GM21515 (cell line): ENCODE results near the gene FILIP1.
"Not testable (repeated sequence)": the region's sequence is repeated elsewhere in the genome, so short reads cannot be mapped to it uniquely, and the experiment has no call there.

Experiments used
- ATAC-seq: cut with Tn5 transposase; IDR thresholded peaks from one replicate; pipeline ENCODE4 v1.9.1; 2021; ENCODE audit not compliant: unreplicated experiment

Gene FILIP1

DNA sequence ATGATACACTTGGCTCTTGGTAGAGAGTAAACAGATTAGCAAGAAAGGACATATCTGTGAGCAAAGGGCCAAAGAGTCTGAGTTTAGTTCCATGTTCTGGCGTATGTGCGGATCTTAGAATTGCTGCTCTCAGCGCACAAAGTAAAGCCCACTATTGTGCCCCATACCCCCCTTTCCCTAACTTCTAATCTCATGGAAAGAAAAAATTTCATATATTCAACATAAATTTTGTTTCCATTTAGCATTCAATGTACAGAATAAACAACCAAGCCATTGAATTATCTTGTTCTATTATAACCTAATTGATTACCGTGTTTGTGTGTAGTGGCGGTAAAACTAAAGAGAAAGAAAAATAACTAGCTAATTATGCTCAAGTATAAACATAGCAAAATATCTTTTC is 30.5 kb downstream of the FILIP1 start:
- ATAC-seq: no peak

DNA sequence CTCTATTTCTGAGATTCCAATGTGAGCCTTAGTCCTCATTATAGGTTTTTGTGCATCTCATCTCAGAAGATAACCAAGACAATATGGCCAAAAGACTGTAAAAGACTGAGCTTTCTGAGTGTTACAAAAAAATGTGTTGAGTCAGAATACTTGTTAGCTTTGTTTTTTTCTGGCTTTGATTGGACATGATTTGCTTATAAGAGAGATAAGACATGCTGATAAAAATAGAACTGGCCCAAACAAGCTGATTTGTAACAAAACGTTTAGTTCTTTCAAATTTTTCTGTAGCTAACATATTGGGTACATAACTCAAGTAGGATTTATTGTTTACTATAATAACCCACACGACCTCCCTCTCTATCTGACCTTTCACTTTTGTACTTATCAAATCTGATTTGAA is 32.9 kb downstream of the FILIP1 start:
- ATAC-seq: no peak

DNA sequence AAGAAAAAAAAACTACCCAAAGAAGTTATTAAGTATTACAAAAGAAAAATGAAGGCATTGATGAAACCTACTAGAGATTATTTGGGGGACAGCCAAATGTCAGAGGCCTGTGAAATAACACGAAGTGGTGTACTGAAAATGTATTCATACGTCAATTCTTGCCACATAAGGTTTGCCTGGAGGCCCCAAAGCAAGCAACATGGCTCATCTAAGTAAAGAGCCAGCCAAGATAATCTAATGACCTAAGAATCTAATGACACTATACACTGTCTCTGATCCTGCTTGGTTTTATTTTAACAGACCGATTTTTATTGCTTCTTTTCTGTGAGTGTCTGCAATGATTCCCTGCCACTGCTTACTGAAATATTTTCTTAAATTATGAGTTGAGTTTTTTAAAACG is 34.7 kb downstream of the FILIP1 start:
- ATAC-seq: no peak

DNA sequence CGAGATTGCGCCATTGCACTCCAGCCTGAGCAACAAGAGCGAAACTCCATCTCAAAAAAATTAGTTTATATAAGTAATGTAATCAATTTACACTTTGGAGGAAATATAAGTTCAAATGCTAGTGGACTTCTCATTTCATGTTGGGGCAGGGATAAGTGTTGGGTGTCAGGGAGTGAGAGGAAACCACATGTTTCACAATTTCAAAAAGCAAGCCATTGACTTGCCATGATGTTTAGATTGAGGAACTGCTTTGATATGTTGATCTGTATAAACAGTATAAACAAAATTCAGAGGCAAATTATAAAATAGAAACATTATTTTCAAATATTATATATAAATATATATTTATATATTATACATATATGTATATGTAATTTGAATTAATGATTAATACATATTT is 42.7 kb downstream of the FILIP1 start:
- ATAC-seq: no peak

DNA sequence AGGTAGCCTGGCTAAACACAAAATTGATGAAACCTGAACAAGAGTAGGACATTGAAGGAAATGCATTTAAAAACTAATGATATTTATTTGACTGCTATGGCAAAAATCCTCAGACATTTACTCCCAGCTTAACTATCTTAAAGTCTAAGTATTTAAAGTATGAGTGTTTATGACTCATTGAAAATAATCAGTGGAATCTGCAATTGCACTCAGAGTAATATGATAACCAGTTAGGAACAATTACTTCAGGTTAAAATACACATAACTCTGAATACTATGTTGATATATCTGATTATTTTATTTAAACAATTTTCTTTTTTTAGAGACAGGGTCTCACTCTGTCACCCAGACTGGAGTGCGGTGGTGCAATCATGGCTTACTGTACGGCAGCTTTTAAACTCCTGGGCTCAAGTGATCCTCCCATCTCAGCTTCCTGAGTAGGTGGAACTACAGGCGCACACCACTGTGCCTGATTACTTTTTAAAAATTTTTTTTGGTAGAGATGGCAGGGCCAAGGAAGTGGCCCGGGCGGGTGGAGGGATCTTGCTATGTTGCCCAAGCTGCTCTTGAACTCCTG is 43.9 kb downstream of the FILIP1 start:
- ATAC-seq: no peak

DNA sequence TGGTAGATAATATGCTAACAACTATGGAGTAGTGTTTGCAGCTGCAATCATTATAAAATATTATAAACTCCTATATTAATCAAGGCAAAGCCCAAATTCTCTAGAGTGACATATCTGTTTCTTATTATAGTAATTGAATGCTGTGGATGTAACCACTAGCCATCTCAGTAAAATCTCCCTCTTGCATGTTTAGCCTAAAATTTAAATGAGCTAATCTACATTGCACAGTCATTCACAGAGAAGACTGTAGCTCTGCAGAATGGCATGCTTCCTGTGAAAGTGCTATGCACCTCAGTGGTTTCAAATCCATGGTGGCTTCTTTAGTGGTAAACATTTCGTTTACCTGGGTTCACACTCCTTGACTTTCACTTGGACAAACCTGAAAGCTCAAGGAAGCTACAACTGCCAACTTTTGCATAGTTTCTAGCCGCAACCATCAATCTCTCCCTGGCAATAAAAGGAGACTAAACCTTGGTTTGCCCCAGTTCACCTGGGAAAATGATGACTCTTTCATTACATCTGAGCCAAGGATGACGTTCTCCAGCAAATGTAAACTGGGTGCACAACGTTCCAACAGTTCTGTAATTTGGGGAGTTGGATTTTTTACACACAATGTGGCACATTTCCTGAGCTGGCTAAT is 47.2 kb downstream of the FILIP1 start:
- no peak for ATAC-seq

DNA sequence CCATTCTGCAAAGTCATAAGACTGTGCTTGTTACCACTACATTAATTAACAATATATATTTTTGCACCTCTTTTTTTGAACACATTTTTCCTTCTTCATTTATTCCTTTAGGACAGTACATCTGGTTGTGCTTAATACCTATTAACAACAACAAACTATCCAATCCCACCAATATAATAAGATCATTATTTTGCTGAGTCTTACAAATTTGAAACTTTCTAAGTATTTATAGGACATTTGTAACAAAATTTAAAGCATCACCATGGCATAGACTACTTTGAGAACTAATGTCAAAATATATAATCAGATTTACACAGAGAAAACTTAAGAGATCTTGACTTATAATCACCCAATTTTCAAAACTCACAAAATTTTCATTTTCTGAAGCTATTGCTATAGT is 47.9 kb downstream of the FILIP1 start:
- ATAC-seq: no peak

DNA sequence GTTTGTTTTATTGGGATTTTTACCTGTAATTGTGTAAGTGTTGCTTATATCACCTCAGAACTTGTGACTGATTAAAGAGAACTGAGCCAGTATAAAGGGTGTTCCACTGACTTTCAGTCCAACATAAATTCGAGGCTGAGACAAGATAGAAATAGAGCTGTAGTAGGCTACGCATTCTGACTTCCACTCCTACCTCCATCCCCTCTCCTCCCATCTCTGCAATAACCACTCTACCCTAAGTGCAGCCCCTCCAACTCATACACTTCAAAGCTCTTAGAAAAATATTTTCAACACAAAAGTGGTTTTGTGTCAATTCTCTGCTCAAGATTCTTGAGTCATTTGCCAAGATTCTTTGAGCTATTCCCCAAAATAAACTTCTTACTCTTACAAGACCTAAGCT is 48.7 kb downstream of the FILIP1 start:
- ATAC-seq: no peak

DNA sequence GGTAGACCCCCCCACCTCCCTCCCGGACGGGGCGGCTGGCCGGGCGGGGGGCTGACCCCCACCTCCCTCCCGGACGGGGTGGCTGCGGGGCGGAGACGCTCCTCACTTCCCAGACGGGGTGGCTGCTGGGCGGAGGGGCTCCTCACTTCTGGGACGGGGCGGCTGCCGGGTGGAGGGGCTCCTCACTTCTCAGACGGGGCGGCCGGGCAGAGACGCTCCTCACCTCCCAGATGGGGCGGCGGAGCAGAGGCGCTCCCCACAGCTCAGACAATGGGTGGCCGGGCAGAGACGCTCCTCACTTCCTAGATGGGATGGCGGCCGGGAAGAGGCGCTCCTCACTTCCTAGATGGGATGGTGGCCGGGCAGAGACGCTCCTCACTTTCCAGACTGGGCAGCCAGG is 51.7 kb downstream of the FILIP1 start:
- ATAC-seq: not testable (repeated sequence)

DNA sequence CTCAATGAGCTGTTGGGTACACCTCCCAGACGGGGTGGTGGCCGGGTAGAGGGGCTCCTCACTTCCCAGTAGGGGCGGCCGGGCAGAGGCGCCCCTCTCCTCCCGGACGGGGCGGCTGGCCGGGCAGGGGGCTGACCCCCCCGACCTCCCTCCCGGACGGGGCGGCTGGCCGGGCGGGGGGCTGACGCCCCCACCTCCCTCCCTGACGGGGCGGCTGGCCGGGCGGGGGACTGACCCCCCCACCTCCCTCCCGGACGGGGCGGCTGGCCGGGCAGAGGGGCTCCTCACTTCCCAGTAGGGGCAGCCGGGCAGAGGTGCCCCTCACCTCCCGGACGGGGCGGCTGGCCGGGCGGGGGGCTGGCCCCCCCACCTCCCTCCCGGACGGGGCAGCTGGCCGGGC is 52.1 kb downstream of the FILIP1 start:
- ATAC-seq: not testable (repeated sequence)

DNA sequence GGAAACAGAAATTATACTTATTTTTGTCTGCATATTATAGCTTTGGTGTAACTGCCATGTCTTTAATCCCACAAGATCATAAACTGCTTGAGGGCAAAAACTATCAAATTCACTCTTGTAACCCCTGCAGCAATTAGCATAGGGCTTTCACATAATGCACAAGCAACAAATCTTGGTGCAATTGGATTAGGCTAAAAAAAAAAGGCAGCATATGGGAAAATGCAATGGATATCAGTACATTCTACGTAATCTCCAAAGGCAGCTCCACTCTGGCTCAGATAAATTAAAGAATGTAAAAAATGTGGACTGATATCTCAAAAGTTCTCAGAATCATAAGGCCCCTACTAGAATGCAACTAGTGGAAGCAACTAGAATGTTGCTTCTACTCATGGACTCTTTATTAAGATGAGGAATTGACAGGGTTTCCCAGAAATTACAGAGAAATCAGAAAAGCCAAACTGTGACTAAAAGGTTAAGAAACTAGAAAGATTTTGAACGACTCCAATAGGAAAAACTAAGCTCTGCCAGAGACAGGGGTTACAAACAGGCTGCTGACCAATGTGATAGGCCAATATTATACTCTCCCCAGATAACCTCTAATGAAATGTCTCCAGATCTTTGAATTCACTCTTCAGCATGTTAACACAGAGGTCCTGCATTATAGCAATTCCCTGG is 55.0 kb downstream of the FILIP1 start:
- ATAC-seq: no peak

DNA sequence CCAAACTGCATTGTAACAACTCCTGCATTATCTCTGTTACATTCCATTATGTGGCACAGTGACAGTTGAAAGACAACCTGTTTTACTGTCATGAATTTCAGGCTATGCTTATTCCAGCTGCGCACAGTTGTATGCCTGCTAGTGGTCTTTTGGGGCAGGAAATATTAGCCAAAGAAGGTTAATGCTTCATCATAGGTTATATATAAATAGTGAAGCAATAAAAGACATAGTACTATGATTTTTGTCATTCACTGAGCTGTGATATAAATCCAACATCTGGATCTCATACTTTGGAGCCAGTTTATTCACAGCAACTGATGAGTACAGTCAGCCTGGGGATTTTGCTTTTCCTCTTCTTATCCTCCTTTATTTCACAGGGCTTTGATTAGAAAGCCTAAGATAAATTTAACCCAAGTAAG is 55.6 kb downstream of the FILIP1 start:
- ATAC-seq: no peak

DNA sequence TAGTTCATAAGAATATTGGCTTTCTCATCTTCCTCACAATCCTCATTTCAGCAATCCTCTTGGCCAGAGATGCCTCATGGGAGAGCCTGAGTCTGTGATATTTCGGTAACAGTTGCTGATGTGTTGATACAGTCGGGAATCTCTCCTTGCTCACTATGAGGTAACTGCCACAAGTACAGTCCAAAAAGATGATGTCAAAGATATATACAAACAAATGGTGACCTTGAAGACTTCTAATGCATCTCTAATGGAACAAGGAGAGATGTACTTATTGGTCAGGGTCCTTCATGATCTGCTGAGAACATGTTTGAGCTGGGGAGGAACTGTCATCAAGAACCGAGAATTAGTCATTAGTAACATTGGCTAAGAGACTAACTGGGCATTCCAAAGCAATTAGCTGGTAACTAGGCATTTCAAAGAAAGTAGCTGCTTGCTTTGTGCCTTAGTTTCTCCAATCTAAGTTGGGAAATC is 56.1 kb downstream of the FILIP1 start:
- ATAC-seq: no peak

DNA sequence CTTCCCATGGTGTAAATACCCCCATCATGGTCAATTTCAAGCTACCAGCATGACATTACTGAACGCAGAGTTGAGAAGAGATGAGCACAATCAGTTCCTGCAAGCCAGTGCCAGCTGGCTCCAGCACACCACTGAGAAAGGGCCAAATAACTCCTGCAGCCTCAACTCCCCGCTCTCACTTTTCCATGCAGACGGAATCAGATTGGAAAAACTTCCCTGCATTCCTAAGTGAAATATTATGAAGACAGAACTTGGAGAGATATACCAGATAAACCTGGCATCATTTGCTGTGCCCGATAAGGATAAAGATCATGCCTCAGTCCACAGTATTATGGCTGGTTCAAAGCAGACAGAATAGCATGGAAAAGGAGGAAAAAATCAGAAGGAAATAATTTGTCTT is 56.7 kb downstream of the FILIP1 start:
- no peak for ATAC-seq

DNA sequence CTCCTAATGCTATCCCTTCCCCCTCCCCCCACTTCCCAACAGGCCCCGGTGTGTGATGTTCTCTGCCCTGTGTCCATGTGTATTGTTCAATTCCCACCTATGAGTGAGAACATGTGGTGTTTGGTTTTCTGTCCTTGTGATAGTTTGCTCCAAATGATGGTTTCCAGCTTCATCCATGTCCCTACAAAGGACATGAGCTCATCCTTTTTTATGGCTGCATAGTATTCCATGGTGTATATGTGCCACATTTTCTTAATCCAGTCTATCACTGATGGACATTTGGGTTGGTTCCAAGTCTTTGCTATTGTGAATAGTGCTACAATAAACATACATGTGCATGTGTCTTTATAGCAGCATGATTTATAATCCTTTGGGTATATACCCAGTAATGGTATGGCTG is 60.8 kb downstream of the FILIP1 start:
- ATAC-seq: not testable (repeated sequence)

DNA sequence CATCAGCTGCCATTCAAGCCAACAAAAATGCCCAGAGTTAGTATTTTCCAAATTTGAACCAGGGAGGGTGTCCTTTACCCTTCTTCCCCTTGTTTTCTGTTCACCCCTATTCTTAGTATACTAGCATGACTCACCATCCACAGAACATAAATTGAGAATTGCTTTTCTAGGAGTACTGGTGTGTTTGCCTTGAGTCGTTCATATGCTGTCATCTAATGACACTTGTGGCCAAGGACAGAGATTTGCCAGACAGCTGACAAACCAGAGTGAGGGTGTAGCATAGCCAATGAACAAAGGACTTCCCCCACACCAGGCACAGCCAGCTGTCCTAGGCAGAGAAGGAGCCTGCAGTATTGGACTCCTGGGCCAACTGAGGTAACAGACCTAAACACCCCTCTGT is 62.2 kb downstream of the FILIP1 start:
- ATAC-seq: no peak

DNA sequence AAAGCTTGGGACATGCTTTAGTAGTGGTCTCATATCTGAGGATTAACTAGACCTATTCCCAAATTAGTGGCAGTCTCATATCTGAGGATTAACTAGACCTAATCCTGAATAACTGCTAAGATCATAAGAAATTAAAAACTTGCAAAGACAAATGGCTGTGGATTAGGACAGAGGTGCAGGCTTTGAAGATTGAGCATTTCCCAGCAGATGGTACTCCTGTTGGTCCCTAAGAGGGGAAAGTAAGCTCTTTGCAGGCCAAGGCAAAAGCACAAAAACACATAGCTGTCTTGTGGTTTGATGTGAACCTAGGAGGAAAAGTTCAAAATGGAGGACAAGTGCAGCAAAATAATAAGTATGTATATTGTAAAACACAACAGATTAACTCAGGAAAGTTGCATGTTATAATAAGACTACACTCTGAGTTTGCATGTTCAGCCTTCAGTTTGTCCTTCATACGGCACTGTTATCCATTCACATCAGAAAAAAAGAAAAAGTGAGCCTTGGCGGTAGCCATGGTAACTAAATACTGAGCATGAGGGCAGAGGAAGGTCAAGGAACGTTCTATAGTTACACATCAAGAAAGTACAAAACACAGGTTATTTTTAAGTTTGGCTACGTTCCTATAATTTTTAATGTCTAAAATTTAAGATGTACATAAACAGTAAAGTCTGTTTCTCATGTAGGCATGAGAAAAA is 62.8 kb downstream of the FILIP1 start:
- ATAC-seq: no peak

DNA sequence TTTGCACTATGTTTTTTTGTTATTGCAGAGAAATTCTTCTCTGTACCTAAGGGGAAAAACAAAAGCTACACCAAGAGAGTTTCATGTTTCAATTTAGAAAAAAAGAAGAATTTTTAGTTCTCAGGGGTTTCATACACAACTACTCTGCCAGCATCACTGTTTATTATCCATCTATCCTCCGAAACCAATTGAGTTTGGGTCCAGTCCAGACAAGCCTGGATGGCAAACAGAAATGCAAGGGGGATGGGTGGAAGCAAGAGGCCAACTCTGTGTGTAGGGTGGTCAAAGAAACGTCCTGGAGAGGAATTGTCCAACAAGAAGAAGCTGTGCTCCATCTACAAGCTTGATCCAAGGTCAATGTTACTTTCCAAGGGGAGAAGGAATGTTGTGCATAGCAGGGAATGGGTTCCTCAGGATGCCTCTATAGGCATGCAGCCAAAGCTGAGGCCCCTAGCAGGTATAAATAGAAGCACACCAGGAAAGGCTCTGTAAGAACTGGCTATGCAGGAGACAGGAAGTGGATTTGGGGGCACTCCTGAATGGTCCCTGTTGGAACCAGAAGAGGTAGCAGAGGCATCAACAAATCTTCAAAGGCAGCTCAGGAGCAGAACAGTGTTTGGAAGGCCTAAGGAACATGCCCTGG is 64.4 kb downstream of the FILIP1 start:
- no peak for ATAC-seq

DNA sequence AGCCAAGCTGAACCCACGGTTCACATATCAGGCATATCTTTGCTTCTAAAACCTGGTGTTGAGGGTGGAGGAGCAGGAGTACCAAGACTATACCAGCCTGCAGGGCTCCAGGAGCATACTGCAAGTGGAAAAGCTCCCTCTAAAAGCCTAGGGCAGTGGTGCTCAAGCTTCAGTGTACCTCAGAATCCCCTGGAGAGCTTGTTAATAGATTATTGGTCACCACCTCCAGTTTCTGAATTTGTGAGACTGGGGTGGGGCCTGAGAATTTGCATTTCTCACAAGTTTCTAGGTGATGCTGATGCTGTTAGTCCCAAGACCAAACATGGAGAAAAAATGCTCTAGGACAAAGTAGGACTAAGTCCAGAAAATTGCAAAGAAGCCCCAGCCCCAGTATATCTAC is 65.4 kb downstream of the FILIP1 start:
- ATAC-seq: no peak

DNA sequence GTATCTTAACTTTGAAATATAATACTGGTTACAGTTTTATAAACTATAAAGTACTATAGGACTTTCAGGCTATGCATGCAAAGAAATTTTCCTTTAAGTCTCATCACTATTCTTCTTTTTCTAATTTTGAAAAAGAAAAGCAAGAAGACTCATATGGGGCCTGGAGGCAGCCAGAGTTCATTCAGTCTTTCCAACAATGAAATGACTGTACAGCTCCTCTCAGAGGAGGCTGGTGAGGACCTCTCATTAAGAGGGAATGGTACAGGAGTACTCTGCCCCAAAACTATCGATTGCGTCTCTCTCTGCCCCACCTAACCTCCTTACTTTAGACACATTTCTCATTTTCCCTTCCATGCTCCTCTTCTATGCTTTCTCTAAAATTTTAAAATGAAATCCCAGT is 66.3 kb downstream of the FILIP1 start:
- no peak for ATAC-seq
